ENCODE measurements around the gene NOL11.

The NOL11 gene

DNA sequence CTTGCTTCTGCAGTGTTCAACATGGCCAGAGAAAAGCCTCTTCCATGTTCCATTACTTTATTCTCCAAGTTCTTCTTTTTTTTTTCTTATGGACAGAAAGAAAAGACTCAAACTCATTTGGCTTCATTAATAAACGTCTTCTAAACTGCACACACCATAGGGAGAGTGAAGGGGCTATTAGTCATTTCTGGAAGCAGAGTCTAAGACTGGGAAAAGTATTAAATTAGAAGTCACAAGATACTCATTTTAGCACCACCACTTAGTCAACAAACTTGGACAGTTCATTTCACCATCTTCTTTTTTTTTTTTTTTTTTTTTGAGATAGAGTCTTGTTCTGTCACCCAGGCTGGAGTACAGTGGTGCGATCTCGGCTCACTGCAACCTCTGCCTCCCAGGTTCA lies 52.8 kb downstream of the NOL11 start:
- Histone ChIP-seq H2BK12ac (ENCODE audit: low read length) (no peak overlapping the region), H3K23ac (ENCODE audit: low read length) (no peak overlapping the region), H3K4me1 (ENCODE audit: control insufficient read depth in 1 of 2, insufficient read depth in 2 of 2, low read length in 2 of 2) (no peaks in the 10 kb centered on the region), H3K4ac (ENCODE audit: low read depth, low read length) (no peak overlapping the region), H4K8ac (ENCODE audit: low read depth, low read length) (no peak overlapping the region), H3K4me2 (ENCODE audit: low read length) (no peak overlapping the region), H2BK5ac (ENCODE audit: low read depth, low read length, poor library complexity) (no peak overlapping the region), H3K79me2 (ENCODE audit: control insufficient read depth, insufficient read depth, low read length, poor library complexity) (no peaks in the 10 kb centered on the region), H3K27me3 (ENCODE audit: insufficient read depth, low read length) (no peaks in the 10 kb centered on the region), H3K18ac (ENCODE audit: low read length) (no peak overlapping the region), H3K9me3 (ENCODE audit: insufficient read depth, low read depth, low read length) (no peaks in the 10 kb centered on the region), H2BK120ac (ENCODE audit: insufficient read depth, low read length, poor library complexity) (no peak overlapping the region), H3K9ac (ENCODE audit: low read length) (no peak overlapping the region), H3K27ac (ENCODE audit: low read depth, low read length) (no peak overlapping the region), H3K4me3 (ENCODE audit: low read depth, low read length) (no peak overlapping the region), H4K91ac (ENCODE audit: low read depth, low read length) (no peak overlapping the region), H3K36me3 (ENCODE audit: control insufficient read depth in 1 of 2, insufficient read depth in 2 of 2, low read length in 2 of 2) (no peaks in the 10 kb centered on the region), H2AFZ (ENCODE audit: insufficient read depth, low read length, poor library complexity) (no peak overlapping the region), H2AK5ac (ENCODE audit: low read length) (no peak overlapping the region), H4K12ac (ENCODE audit: low read depth, low read length) (no peak overlapping the region), H3K79me1 (ENCODE audit: low read length) (no peaks in the 10 kb centered on the region), H3K14ac (ENCODE audit: low read length) (no peak overlapping the region)
- no peak for DNase-seq
- WGBS (ENCODE audit: extremely low coverage, insufficient coverage, insufficient read length) = no CpG with 5 or more reads among the region's 3 CpGs

DNA sequence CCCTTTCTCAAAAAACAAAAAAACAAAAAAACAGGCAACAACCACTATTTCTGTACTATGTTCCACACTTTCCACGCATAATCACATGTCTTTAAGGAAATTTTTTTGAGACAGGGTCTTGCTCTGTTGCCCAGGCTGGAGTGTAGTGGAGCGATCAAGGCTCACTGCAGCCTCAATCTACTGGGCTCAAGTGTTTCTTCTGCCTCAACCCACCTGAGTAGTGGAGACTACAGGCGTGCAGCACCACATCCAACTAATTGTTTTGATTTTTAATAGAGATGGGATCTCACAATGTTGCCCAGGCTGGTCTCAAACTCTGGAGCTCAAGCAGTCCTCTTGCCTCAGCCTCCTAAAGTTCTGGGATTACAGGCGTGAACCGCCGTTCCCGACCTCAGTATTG lies 54.9 kb downstream of the NOL11 start:
- Histone ChIP-seq H3K14ac (ENCODE audit: low read length) (no peak overlapping the region), H3K4me1 (ENCODE audit: control insufficient read depth in 1 of 2, insufficient read depth in 2 of 2, low read length in 2 of 2) (no peaks in the 10 kb centered on the region), H3K9ac (ENCODE audit: low read length) (no peak overlapping the region), H3K36me3 (ENCODE audit: control insufficient read depth in 1 of 2, insufficient read depth in 2 of 2, low read length in 2 of 2) (no peaks in the 10 kb centered on the region), H2BK12ac (ENCODE audit: low read length) (no peak overlapping the region), H3K4me2 (ENCODE audit: low read length) (no peak overlapping the region), H2AK5ac (ENCODE audit: low read length) (no peak overlapping the region), H3K79me2 (ENCODE audit: control insufficient read depth, insufficient read depth, low read length, poor library complexity) (no peaks in the 10 kb centered on the region), H3K9me3 (ENCODE audit: insufficient read depth, low read depth, low read length) (no peaks in the 10 kb centered on the region), H3K27ac (ENCODE audit: low read depth, low read length) (no peak overlapping the region), H4K8ac (ENCODE audit: low read depth, low read length) (no peak overlapping the region), H3K27me3 (ENCODE audit: insufficient read depth, low read length) (no peaks in the 10 kb centered on the region), H2BK5ac (ENCODE audit: low read depth, low read length, poor library complexity) (no peak overlapping the region), H2BK120ac (ENCODE audit: insufficient read depth, low read length, poor library complexity) (no peak overlapping the region), H3K79me1 (ENCODE audit: low read length) (no peaks in the 10 kb centered on the region), H4K12ac (ENCODE audit: low read depth, low read length) (no peak overlapping the region), H3K4ac (ENCODE audit: low read depth, low read length) (no peak overlapping the region), H3K18ac (ENCODE audit: low read length) (no peak overlapping the region), H4K91ac (ENCODE audit: low read depth, low read length) (no peak overlapping the region), H2AFZ (ENCODE audit: insufficient read depth, low read length, poor library complexity) (no peak overlapping the region), H3K4me3 (ENCODE audit: low read depth, low read length) (no peak overlapping the region), H3K23ac (ENCODE audit: low read length) (no peak overlapping the region)
- DNase-seq = no peak
- whole genome bisulfite sequencing (ENCODE audit: extremely low coverage, insufficient coverage, insufficient read length) = no CpG with 5 or more reads among the region's 7 CpGs

DNA sequence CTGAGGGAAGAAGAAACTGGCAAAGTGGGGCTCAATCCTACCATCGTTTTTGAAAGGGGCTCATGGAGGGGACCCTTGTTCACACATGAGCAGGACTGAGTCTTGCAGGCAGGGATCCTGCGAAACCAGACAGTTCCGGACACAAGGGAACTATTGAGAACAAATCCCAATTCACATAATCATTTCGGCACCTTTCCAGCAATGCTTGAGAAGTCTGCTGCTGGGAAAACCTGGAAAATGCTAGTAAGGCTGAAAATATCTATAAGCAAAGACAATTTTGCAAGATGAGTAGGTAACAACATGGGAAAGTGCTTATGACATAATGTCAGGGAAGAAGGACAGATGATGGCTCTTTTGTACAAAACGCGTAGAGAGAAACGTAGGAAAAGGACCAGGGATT lies 55.5 kb downstream of the NOL11 start:
- no peaks in the 10 kb centered on the region for H3K4me1 ChIP-seq (ENCODE audit: control insufficient read depth in 1 of 2, insufficient read depth in 2 of 2, low read length in 2 of 2)
- H3K18ac ChIP-seq (ENCODE audit: low read length) = no peak overlapping the region
- no peak overlapping the region for H2BK120ac ChIP-seq (ENCODE audit: insufficient read depth, low read length, poor library complexity)
- H3K4ac ChIP-seq (ENCODE audit: low read depth, low read length) = no peak overlapping the region
- no peaks in the 10 kb centered on the region for H3K36me3 ChIP-seq (ENCODE audit: control insufficient read depth in 1 of 2, insufficient read depth in 2 of 2, low read length in 2 of 2)
- H3K27ac ChIP-seq (ENCODE audit: low read depth, low read length) = no peak overlapping the region
- H4K91ac ChIP-seq (ENCODE audit: low read depth, low read length) = no peak overlapping the region
- WGBS (ENCODE audit: extremely low coverage, insufficient coverage, insufficient read length) = no CpG with 5 or more reads among the region's 7 CpGs
- no peak overlapping the region for H3K4me2 ChIP-seq (ENCODE audit: low read length)
- H4K8ac ChIP-seq (ENCODE audit: low read depth, low read length) = no peak overlapping the region
- H3K23ac ChIP-seq (ENCODE audit: low read length) = no peak overlapping the region
- H3K4me3 ChIP-seq (ENCODE audit: low read depth, low read length) = no peak overlapping the region
- no peaks in the 10 kb centered on the region for H3K27me3 ChIP-seq (ENCODE audit: insufficient read depth, low read length)
- DNase-seq = no peak
- no peaks in the 10 kb centered on the region for H3K79me1 ChIP-seq (ENCODE audit: low read length)
- H3K79me2 ChIP-seq (ENCODE audit: control insufficient read depth, insufficient read depth, low read length, poor library complexity) = no peaks in the 10 kb centered on the region
- no peak overlapping the region for H2AFZ ChIP-seq (ENCODE audit: insufficient read depth, low read length, poor library complexity)
- H3K9me3 ChIP-seq (ENCODE audit: insufficient read depth, low read depth, low read length) = no peaks in the 10 kb centered on the region
- no peak overlapping the region for H3K14ac ChIP-seq (ENCODE audit: low read length)
- H2AK5ac ChIP-seq (ENCODE audit: low read length) = no peak overlapping the region
- no peak overlapping the region for H3K9ac ChIP-seq (ENCODE audit: low read length)
- H2BK5ac ChIP-seq (ENCODE audit: low read depth, low read length, poor library complexity) = no peak overlapping the region
- H2BK12ac ChIP-seq (ENCODE audit: low read length) = no peak overlapping the region
- no peak overlapping the region for H4K12ac ChIP-seq (ENCODE audit: low read depth, low read length)

DNA sequence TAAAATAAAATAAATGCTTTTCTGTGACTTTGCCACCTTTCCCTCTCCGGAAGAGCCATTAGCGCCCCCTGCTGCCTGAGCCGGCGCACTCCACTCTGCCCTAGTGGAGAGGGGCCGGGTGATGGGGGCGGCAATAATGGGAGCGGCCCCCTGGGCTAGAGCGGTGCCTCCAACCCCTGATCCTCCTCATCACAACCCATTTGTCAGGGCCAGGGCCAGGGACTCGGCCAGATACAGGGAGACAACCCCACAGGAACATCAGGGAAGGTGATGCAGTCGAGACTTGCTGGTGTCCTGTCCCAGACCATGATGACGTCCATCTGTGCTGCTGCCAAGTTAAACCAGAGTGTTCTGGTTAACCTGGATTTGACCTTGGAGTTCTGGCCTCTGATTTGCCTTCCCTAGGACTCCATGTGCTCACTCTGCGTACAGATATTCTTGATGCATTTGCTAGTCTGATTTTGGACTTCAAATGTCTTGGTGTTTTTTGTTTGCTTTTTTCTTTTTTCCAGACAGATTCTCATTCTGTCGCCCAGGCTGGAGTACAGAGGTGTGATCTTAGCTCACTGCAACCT lies 61.4 kb downstream of the NOL11 start:
- Histone ChIP-seq H2AK5ac (ENCODE audit: low read length) (no peak overlapping the region), H3K23ac (ENCODE audit: low read length) (no peak overlapping the region), H2BK12ac (ENCODE audit: low read length) (no peak overlapping the region), H3K79me2 (ENCODE audit: control insufficient read depth, insufficient read depth, low read length, poor library complexity) (no peaks in the 10 kb centered on the region), H3K4me1 (ENCODE audit: control insufficient read depth in 1 of 2, insufficient read depth in 2 of 2, low read length in 2 of 2) (no peaks in the 10 kb centered on the region), H3K4ac (ENCODE audit: low read depth, low read length) (no peak overlapping the region), H2AFZ (ENCODE audit: insufficient read depth, low read length, poor library complexity) (no peak overlapping the region), H3K79me1 (ENCODE audit: low read length) (no peaks in the 10 kb centered on the region), H3K36me3 (ENCODE audit: control insufficient read depth in 1 of 2, insufficient read depth in 2 of 2, low read length in 2 of 2) (no peaks in the 10 kb centered on the region), H3K4me3 (ENCODE audit: low read depth, low read length) (no peak overlapping the region), H3K18ac (ENCODE audit: low read length) (no peak overlapping the region), H2BK5ac (ENCODE audit: low read depth, low read length, poor library complexity) (no peak overlapping the region), H3K14ac (ENCODE audit: low read length) (no peak overlapping the region), H3K27ac (ENCODE audit: low read depth, low read length) (no peak overlapping the region), H2BK120ac (ENCODE audit: insufficient read depth, low read length, poor library complexity) (no peak overlapping the region), H4K8ac (ENCODE audit: low read depth, low read length) (no peak overlapping the region), H3K27me3 (ENCODE audit: insufficient read depth, low read length) (no peaks in the 10 kb centered on the region), H3K9me3 (ENCODE audit: insufficient read depth, low read depth, low read length) (no peaks in the 10 kb centered on the region), H4K91ac (ENCODE audit: low read depth, low read length) (no peak overlapping the region), H4K12ac (ENCODE audit: low read depth, low read length) (no peak overlapping the region), H3K4me2 (ENCODE audit: low read length) (no peak overlapping the region), H3K9ac (ENCODE audit: low read length) (no peak overlapping the region)
- DNase-seq = peak in 1 of 2 donors; percentile 71
- WGBS (ENCODE audit: extremely low coverage, insufficient coverage, insufficient read length) = no CpG with 5 or more reads among the region's 13 CpGs

Measured in trophoblast cell (in vitro differentiated cells and primary cell).